Fibroblast of villous mesenchyme (primary cell): ENCODE data around the gene ATP2A2. TPM values are rescaled to one million over a fixed set of nuclear protein-coding genes. Genes with fewer than 3 reads are reported as not detected.

Source experiments
- DNase-seq: peaks from one replicate; pipeline ENCODE4 v3.0.0-alpha.2; 2010; ENCODE audit warnings: low read depth
- H3K4me3 ChIP-seq: 2 replicates; pipeline ENCODE4 v1.5.1; 2011; ENCODE audit warnings: low read depth, mild to moderate bottlenecking, low read length
- total RNA-seq: library from RNA; depleted of rRNA; stranded (reverse); fragments of >200 nt; gene quantifications from 2 replicates; pipeline ENCODE4 v1.2.3, GENCODE V29; 2012
- TF ChIP-seq, protein P1 (sequence below): IDR thresholded peaks from 2 replicates; pipeline ENCODE4 v1.5.1; 2012; ENCODE audit warnings: low read depth, mild to moderate bottlenecking, low read length; ENCODE audit not compliant: insufficient read depth

ATP2A2 gene
- total RNA-seq, 1 donor, result 247 TPM

GRCh38 chr12:110340706-110341105 lies 59.7 kb downstream of the ATP2A2 start:
- no peak for DNase-seq
- H3K4me3 ChIP-seq, result no peak overlapping the region
- TF ChIP-seq, protein P1, sequence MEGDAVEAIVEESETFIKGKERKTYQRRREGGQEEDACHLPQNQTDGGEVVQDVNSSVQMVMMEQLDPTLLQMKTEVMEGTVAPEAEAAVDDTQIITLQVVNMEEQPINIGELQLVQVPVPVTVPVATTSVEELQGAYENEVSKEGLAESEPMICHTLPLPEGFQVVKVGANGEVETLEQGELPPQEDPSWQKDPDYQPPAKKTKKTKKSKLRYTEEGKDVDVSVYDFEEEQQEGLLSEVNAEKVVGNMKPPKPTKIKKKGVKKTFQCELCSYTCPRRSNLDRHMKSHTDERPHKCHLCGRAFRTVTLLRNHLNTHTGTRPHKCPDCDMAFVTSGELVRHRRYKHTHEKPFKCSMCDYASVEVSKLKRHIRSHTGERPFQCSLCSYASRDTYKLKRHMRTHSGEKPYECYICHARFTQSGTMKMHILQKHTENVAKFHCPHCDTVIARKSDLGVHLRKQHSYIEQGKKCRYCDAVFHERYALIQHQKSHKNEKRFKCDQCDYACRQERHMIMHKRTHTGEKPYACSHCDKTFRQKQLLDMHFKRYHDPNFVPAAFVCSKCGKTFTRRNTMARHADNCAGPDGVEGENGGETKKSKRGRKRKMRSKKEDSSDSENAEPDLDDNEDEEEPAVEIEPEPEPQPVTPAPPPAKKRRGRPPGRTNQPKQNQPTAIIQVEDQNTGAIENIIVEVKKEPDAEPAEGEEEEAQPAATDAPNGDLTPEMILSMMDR, result no peak

GRCh38 chr12:110342157-110342556 lies 61.1 kb downstream of the ATP2A2 start:
- TF ChIP-seq, protein P1, result no peak
- no peak overlapping the region for H3K4me3 ChIP-seq
- no peak for DNase-seq

DNA sequence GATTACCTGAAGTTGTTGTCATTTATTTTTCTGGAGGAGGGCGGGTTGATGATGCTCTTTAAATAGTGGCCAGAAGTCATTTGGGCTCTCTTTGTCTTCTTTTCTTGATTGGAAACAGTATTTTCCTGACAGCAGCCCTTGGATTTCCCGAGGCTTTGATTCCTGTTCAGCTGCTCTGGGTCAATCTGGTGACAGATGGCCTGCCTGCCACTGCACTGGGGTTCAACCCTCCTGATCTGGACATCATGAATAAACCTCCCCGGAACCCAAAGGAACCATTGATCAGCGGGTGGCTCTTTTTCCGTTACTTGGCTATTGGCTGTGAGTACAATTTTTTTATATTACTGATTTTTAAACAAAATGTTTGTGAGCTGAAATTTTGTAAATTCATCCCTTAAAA lies 62.1 kb downstream of the ATP2A2 start:
- TF ChIP-seq, protein P1, result no peak
- no peak overlapping the region for H3K4me3 ChIP-seq
- no peak for DNase-seq

- no peak for DNase-seq
- TF ChIP-seq, protein P1, result no peak
- no peak overlapping the region for H3K4me3 ChIP-seq
Measured at GRCh38 chr12:110343736-110344555, 62.9 kb downstream of the ATP2A2 start.

- TF ChIP-seq, protein P1, result no peak
- DNase-seq, result no peak
- no peak overlapping the region for H3K4me3 ChIP-seq
Measured at GRCh38 chr12:110344657-110345056, 63.6 kb downstream of the ATP2A2 start.

DNA sequence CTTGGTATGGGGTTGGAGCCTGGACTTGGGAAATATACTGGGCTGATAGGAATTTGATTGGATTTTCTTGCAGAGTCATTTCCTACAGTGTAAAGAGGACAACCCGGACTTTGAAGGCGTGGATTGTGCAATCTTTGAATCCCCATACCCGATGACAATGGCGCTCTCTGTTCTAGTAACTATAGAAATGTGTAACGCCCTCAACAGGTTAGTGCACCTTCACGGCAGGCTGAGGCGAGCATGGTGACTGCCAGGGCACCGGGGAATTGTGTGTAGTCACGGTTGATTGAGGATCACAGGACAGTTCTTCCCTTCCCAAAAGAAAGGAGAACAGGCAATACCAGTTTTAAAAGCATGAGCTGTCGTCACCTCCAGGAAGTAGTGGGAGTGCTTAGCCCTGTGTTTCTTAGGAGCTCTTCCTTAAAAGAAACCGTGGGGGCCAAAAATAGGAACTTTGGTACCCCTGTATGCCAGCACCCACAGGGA lies 64.2 kb downstream of the ATP2A2 start:
- DNase-seq, result no peak
- TF ChIP-seq, protein P1, result no peak
- no peak overlapping the region for H3K4me3 ChIP-seq
